HS-27A (cell line): ENCODE measurements around the gene AP2B1.
"Not testable (repeated sequence)": the region's sequence is repeated elsewhere in the genome, so short reads cannot be mapped to it uniquely, and the experiment has no call there.

ENCODE experiments used
- DNase-seq: peaks from one replicate; pipeline ENCODE4 v3.0.0-alpha.2; 2012; ENCODE audit warnings: low read depth, missing footprints

Gene AP2B1

GRCh38 chr17:35700150-35700549 lies 113.0 kb downstream of the AP2B1 start:
- DNase-seq = no peak

GRCh38 chr17:35701491-35701890 lies 114.4 kb downstream of the AP2B1 start:
- DNase-seq = no peak

GRCh38 chr17:35703308-35703707 lies 116.2 kb downstream of the AP2B1 start:
- not testable (repeated sequence) for DNase-seq

GRCh38 chr17:35705230-35705629 lies 118.1 kb downstream of the AP2B1 start:
- no peak for DNase-seq

- DNase-seq = no peak
Measured at GRCh38 chr17:35705705-35706104, 118.6 kb downstream of the AP2B1 start.

GRCh38 chr17:35708149-35708548 lies 121.0 kb downstream of the AP2B1 start:
- DNase-seq = no peak

GRCh38 chr17:35708951-35709350 lies 121.8 kb downstream of the AP2B1 start:
- no peak for DNase-seq

- no peak for DNase-seq
Measured at GRCh38 chr17:35709874-35710273, 122.8 kb downstream of the AP2B1 start.

GRCh38 chr17:35710950-35711349 lies 123.8 kb downstream of the AP2B1 start:
- DNase-seq = no peak

GRCh38 chr17:35713069-35713728 lies 126.1 kb downstream of the AP2B1 start:
- no peak for DNase-seq

GRCh38 chr17:35714988-35715387 lies 127.9 kb downstream of the AP2B1 start:
- DNase-seq = no peak

GRCh38 chr17:35715416-35715815 lies 128.3 kb downstream of the AP2B1 start:
- DNase-seq = no peak

GRCh38 chr17:35716173-35716572 lies 129.1 kb downstream of the AP2B1 start:
- no peak for DNase-seq

GRCh38 chr17:35716897-35717465 lies 129.9 kb downstream of the AP2B1 start:
- DNase-seq = no peak

GRCh38 chr17:35717475-35717874 lies 130.4 kb downstream of the AP2B1 start:
- no peak for DNase-seq

GRCh38 chr17:35723735-35724134 lies 136.6 kb downstream of the AP2B1 start:
- no peak for DNase-seq

- DNase-seq = no peak
Measured at GRCh38 chr17:35725058-35725457, 137.9 kb downstream of the AP2B1 start.

- no peak for DNase-seq
Measured at GRCh38 chr17:35725802-35726126, 138.6 kb downstream of the AP2B1 start.

- peak; percentile 50 for DNase-seq
Measured at GRCh38 chr17:35726127-35726952, 139.2 kb downstream of the AP2B1 start.

GRCh38 chr17:35726953-35727460 lies 139.9 kb downstream of the AP2B1 start:
- DNase-seq = no peak

GRCh38 chr17:35727635-35728034 lies 140.5 kb downstream of the AP2B1 start:
- no peak for DNase-seq

- DNase-seq = no peak
Measured at GRCh38 chr17:35728551-35728950, 141.4 kb downstream of the AP2B1 start.

GRCh38 chr17:35729405-35729833 lies 142.3 kb downstream of the AP2B1 start:
- no peak for DNase-seq
